ENCODE results near the gene MAPKAPK2.
A peak's percentile ranks its signal among the peaks of the same experiment; 100 is the strongest.

MAPKAPK2 gene

GRCh38 chr1:206687915-206688442 lies 3.3 kb downstream of the MAPKAPK2 start:
- no peaks in the 10 kb centered on the region for H3K9me3 ChIP-seq (ENCODE audit: control insufficient read depth, low read length)
- H2AFZ ChIP-seq: no peak overlapping the region
- H3K4me1 ChIP-seq: peaks cover 25% of the 10 kb centered on the region
- H3K27ac ChIP-seq: no peak overlapping the region
- no peak for TF ChIP-seq CTCF (IDR thresholded peaks at IDR 0.05)
- H3K4me2 ChIP-seq (ENCODE audit: low read length): peak overlapping the region; percentile 88
- H3K79me2 ChIP-seq: peaks cover 23% of the 10 kb centered on the region
- H3K36me3 ChIP-seq (ENCODE audit: control insufficient read depth, insufficient read depth, low read length): no peaks in the 10 kb centered on the region
- H3K27me3 ChIP-seq (ENCODE audit: control insufficient read depth, insufficient read depth, low read length): no peaks in the 10 kb centered on the region
- H3K4me3 ChIP-seq (ENCODE audit: low read depth, low read length): no peak overlapping the region
- no peak overlapping the region for H3K9ac ChIP-seq

DNA sequence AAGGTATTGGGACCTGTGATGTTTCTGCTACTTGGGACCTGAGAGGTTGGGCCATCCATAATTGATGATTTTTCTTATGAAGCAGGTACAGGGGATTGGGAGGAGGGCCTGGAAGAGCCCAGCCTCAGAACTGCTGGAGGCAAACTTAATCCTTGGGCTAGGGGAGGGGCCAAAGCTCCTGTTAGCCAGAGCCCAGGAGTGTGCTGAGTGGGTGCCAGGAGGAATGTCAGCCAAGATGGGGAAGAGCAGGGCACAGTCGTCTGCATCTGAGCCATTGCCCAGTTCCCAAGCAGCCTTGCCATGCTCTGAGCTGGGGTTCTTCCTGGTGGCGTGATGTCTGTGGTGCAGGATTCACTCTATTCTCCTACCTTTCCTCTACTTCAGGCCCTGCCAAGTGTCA lies 5.8 kb downstream of the MAPKAPK2 start:
- TF ChIP-seq CTCF (IDR thresholded peaks at IDR 0.05): no peak
- Histone ChIP-seq H3K4me1 (peaks cover 46% of the 10 kb centered on the region), H3K27me3 (ENCODE audit: control insufficient read depth, insufficient read depth, low read length) (no peaks in the 10 kb centered on the region), H3K79me2 (peaks cover 42% of the 10 kb centered on the region), H2AFZ (no peak overlapping the region), H3K9ac (no peak overlapping the region), H3K4me2 (ENCODE audit: low read length) (no peak overlapping the region), H3K9me3 (ENCODE audit: control insufficient read depth, low read length) (no peaks in the 10 kb centered on the region), H3K36me3 (ENCODE audit: control insufficient read depth, insufficient read depth, low read length) (no peaks in the 10 kb centered on the region), H3K27ac (no peak overlapping the region), H3K4me3 (ENCODE audit: low read depth, low read length) (no peak overlapping the region)

GRCh38 chr1:206691604-206692003 lies 6.9 kb downstream of the MAPKAPK2 start:
- Histone ChIP-seq H3K79me2 (peaks cover 42% of the 10 kb centered on the region), H3K27me3 (ENCODE audit: control insufficient read depth, insufficient read depth, low read length) (no peaks in the 10 kb centered on the region), H3K27ac (no peak overlapping the region), H3K4me3 (ENCODE audit: low read depth, low read length) (no peak overlapping the region), H3K4me2 (ENCODE audit: low read length) (peak overlapping the region; percentile 7), H3K36me3 (ENCODE audit: control insufficient read depth, insufficient read depth, low read length) (no peaks in the 10 kb centered on the region), H3K9me3 (ENCODE audit: control insufficient read depth, low read length) (no peaks in the 10 kb centered on the region), H3K9ac (no peak overlapping the region), H3K4me1 (peaks cover 46% of the 10 kb centered on the region), H2AFZ (no peak overlapping the region)
- TF ChIP-seq CTCF (IDR thresholded peaks at IDR 0.05): no peak

GRCh38 chr1:206693029-206693428 lies 8.3 kb downstream of the MAPKAPK2 start:
- peak overlapping the region; percentile 59 for H3K27ac ChIP-seq
- H3K79me2 ChIP-seq: peaks cover 49% of the 10 kb centered on the region
- no peak overlapping the region for H2AFZ ChIP-seq
- H3K4me2 ChIP-seq (ENCODE audit: low read length): peak overlapping the region; percentile 40
- no peak overlapping the region for H3K4me3 ChIP-seq (ENCODE audit: low read depth, low read length)
- H3K9ac ChIP-seq: no peak overlapping the region
- H3K4me1 ChIP-seq: peaks cover 42% of the 10 kb centered on the region
- no peaks in the 10 kb centered on the region for H3K36me3 ChIP-seq (ENCODE audit: control insufficient read depth, insufficient read depth, low read length)
- TF ChIP-seq CTCF (IDR thresholded peaks at IDR 0.05): no peak
- H3K27me3 ChIP-seq (ENCODE audit: control insufficient read depth, insufficient read depth, low read length): no peaks in the 10 kb centered on the region
- H3K9me3 ChIP-seq (ENCODE audit: control insufficient read depth, low read length): no peaks in the 10 kb centered on the region

DNA sequence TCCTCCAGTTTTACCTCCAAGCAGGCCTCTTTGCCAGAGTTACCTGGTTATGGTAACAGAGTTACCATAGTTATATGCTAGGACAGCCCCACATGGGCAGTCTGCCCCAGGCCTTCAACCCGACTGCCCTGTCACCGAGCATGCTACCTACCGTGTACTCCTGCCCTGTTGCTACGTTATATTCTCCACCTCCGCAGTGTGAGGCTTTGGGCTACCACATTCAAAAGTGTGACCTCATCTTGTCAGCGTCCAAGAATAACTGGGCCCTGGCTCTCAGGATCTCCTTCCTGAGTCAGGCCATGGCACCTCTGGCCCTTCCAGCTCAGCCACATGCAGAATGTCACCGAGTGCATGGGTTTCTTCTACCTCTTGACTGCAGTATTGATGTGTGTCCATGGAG lies 8.9 kb downstream of the MAPKAPK2 start:
- H3K36me3 ChIP-seq (ENCODE audit: control insufficient read depth, insufficient read depth, low read length): no peaks in the 10 kb centered on the region
- no peak for TF ChIP-seq CTCF (IDR thresholded peaks at IDR 0.05)
- peaks cover 49% of the 10 kb centered on the region for H3K79me2 ChIP-seq
- peaks cover 42% of the 10 kb centered on the region for H3K4me1 ChIP-seq
- H3K27ac ChIP-seq: peak overlapping the region; percentile 59
- no peak overlapping the region for H3K9ac ChIP-seq
- no peaks in the 10 kb centered on the region for H3K9me3 ChIP-seq (ENCODE audit: control insufficient read depth, low read length)
- no peaks in the 10 kb centered on the region for H3K27me3 ChIP-seq (ENCODE audit: control insufficient read depth, insufficient read depth, low read length)
- H3K4me3 ChIP-seq (ENCODE audit: low read depth, low read length): no peak overlapping the region
- H2AFZ ChIP-seq: no peak overlapping the region
- H3K4me2 ChIP-seq (ENCODE audit: low read length): no peak overlapping the region
